GM10847 (cell line): Measurements from ENCODE around the gene FAM117A.
A peak's percentile ranks its signal among the peaks of the same experiment; 100 is the strongest.

Experiments used
- POLR2A ChIP-seq: IDR thresholded peaks from 2 replicates; pipeline ENCODE4 v1.6.1; 2011; ENCODE audit not compliant: insufficient read length; ENCODE audit errors: extremely low read depth

FAM117A gene

DNA sequence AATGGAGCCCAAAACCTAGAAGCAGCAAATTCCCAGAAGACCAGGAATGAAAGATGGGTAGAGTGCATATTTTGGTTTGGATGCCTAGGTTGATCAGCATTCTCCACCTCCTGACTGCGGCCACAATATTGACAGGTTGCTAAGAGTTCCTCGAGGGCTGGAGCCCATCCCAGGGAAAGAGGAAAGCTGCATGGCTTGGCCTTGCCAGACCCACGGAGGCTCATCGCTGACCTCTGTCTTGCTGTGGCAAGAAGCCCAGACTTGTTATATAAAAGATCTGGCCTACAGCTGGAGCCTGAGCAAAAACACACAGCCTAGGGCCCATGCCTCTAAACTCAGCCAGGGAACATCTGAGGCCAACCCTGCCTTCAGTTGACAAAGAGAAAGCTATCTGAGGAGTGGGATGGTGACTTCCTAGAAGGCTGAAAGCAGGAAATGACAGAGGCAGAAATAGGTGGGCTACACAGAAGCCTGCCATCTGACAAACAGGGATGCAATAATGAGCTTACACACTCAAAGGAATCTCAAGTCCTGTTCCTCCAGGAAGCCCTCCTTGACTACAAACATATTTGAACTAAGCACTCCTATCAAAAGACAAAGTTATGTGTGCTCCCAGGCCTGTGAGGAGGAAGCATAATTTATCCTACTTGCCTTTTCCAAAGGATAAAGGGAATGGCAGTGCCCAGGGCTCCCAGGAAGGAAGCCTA is 33.7 kb downstream of the FAM117A start:
- no peak for TF ChIP-seq POLR2A

DNA sequence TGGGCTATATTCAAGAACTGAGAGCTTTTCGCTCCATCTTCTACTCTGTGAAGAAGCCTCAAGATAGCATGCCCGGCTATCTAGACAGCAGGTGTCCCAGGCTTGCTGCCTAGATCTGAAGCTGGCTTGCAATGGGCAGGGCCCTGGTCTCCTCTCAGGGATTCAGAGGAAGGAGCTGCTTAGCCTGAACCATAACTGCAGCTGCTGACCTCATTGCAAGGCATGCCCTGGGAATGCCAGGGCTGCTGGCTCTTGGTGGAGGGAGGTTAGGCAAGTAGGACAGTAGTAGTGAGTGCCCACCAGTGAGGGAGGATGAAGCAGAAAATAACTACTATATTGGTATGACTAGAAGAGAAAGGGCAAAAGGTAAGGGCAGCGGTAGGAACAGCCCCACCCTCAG is 34.9 kb downstream of the FAM117A start:
- TF ChIP-seq POLR2A = no peak

DNA sequence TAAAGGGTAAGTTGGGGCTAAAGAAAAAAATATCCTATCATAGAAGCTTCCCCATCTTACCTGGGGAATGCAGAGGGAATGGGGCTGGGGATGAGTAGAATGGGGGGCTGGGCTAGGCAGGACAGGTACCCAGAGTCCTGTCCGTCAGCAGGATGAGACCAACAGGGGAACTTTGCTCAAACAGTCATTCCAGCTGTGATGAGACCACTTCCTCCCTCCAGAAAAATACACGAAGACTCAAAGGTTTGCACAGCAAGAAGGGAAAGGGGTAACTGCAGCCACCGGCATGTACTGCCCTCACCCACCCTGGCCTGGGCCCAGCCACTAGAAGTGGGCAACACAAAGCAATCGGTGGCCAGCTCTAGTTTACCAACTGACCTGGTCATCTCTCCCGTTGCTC is 35.5 kb downstream of the FAM117A start:
- TF ChIP-seq POLR2A = no peak

DNA sequence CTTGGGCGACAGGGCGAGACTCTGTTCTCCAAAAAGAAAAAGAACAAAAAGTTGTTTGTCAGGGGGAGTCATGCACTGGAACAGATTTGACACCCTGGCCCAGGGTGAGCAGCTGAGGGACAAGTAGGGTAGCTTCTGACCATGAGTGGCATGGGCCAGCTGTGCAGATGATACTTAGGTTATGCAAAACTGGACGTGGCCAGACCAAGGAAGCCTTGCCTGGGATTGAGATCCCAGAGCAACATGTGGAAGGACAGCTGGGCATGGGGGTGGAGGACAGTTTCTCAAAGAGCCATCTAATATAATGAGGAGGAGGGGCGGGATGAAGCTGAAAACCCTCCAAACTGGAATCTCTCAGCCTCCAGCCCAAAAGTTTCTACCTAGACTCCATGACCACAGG is 36.6 kb downstream of the FAM117A start:
- no peak for TF ChIP-seq POLR2A

DNA sequence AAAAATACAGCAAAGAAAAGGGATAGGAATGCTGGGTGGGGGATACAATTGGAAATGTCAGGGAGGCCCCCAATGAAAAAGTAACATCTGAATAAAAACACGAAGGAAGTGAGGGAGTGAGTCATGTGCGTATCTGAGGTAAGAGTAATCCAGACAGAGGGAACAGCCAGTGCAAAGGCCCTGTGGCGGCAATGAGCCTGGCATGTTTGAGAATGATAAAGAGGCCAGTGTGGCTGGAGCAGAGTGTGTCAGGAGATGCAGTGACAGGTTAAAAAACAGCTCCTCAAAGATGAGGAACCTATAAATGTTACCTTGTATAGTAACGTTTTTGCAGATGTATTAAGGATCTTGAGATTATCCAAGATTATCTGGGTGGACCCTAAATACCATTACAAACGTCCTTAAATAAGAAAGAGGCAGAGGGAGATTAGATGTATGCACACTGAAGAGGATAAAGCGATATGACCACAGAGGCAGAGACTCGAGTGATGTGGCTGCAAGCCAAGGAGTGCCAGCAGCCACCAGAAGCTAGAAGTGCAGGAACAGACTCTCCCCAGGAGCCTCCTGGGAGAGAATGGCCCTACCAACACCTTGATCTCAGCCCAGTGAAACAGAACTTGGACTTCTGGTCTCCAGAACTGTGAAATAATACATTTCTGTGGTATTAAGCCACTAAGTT is 38.3 kb downstream of the FAM117A start:
- TF ChIP-seq POLR2A = no peak

DNA sequence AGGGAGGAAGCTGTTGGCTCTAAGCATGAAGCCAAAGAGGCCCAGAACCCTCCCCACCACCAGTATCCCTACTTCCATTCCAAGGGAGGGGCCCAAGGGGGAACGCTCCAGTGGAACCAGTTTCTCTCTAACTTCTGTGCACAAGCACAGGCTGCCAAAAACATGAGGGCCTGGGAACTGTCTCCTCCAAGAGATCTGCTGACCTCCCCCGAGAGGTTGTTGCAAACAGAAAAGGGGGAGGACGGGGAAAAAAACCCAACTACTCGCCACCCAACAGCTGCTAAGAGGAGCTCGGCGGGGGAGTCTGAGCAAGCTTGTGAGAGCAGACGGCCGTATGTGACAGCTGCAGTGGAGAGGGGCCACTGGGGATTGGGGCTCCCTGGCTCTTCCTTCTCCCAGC is 40.5 kb downstream of the FAM117A start:
- no peak for TF ChIP-seq POLR2A

DNA sequence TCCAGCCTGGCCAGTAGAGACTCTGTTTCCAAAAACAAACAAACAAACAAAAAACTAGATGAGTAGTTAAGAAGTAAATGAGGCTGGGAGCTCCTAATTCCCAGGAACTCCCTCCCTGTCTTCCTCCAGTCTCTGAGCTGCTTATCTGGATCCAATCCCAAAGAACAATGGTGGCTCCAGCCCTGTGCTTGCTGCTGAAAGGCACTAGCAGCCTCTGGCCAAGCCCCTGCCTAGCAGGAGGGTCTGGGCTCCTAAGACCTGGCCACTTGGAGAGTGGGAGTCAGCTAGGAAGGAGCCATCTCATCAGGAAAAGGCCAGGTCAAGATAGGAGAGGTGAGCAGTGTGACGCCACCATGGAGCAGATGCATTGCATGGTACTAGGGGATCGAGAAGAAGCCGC is 41.9 kb downstream of the FAM117A start:
- no peak for TF ChIP-seq POLR2A

DNA sequence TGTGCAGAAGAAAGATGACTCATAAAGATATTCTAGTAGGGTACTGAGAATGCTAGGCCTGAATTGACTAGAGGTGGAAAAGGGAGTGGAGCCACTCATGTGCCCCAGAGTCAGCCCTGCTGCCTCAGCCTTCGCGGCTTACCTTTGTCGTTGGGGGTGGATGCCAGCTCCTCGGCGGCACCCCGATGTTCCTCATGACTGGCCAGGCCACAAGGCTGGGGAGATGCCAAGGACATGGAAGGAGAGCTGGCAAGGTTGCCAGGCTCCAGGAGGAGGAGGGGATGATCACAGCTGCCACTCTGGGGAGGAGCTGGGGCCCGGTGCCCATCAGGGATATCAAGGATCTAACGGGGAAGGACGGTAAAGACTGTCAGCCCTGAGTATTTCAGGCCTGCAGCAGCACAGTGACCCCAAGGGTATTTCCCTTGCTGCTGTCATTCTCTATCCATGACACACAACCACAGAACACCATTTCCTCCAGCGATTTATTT is 46.5 kb downstream of the FAM117A start:
- TF ChIP-seq POLR2A = no peak

DNA sequence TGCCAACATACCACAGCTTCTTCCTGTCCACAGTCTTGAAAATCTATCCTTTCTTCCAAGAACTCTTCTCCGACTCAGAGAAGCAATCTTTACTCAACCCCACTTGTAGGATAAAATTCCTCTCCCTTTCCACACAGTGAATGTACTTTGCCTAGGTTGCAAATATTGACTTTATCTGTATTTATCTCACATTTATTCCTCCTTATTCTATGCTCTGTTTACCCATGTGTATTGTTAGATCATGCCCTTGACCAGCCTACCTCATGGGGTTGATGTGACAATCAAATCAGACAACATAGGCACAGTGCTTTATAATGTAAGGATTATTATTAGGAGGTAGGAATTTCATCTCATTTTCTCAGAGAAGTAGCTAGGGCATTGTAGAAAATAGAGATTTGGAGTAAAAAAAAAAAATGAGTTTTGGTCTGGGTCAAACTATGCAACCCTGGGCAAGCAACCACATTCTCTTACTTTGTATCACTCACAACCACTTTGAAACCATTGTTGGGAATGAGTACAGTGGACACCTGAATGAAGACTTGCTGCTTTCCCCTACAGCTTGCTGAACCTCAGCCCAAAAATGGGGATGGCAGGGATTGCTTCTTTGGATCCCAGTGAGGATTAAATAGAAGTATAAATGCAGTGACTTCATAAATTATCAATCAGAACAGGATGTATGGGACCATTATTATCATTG is 47.1 kb downstream of the FAM117A start:
- TF ChIP-seq POLR2A = no peak

DNA sequence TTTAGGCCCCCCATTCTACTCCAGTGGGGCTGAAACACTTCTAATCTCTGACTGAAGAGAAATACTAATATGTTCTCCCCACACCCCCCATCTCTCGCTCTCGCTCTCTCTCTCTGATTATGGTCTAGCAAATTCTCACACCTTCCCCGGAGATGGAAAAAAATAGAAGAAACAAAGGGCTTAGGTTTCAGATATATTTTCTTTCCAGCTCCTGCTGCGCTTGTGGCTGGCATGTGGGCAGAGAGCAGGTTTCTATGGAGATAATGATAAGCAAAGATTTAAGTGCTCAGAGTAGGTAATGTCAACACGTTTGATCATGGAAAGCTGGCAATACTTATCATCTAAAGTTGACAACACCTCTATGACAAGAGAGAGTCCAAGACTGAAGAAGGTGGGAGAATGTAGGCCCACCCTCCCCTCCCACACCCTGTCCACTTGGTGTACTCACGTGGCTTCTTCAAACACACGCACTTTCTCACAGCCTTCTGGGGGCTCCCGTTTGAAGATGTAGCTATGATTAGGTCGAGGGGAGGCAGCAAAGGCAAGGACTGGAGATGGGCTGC is 48.1 kb downstream of the FAM117A start:
- TF ChIP-seq POLR2A = no peak

DNA sequence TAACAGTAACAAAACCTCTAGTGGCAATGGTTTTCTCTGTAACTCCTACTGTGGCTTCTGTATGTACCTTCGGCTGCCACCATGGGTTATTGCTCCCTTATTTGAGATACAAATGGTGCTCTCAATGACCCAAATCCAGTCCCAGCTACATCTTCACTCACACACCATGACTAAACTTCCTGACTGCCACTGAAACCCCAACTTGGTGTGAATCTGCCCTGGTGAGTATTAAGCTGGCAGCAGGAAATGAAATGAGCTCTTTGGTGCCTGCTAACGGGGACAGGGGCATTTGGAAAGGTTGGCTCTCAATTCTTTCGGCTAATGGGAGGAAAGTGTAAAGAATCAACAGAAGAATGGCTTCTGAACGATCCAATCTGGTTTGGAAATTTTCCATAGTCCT is 48.7 kb downstream of the FAM117A start:
- TF ChIP-seq POLR2A = no peak

DNA sequence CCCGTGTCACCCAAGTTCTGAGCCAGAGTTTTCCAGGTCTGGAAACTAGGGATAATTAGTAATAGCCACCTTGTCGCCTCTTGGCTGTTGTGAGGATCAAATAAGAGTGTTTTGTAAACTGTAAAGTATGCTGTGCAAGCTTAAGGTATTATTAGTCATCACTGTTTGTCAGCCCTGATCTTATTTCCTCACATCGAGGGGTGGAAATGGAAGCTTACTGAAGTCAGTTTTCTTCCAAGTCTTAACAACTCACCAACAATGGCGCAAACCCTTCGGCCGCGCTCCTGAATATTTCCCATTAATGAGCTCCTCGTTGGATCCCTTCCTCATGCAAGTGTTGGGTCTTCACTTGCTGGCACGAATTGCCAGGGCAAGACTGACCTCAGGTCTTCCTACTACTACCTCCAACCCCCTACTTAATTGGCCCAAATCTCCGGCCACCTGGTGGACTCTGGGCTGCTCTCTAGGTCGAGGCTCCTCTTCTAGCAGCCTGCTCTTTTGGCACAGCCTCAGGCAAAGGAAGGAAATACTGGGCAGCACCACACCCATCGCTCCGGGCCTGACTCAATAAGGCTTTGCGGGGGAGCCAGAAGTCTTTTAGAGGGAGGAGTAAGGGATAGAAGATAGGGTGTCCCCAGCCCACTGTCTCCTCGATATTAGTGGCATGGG is 55.3 kb downstream of the FAM117A start:
- no peak for TF ChIP-seq POLR2A

DNA sequence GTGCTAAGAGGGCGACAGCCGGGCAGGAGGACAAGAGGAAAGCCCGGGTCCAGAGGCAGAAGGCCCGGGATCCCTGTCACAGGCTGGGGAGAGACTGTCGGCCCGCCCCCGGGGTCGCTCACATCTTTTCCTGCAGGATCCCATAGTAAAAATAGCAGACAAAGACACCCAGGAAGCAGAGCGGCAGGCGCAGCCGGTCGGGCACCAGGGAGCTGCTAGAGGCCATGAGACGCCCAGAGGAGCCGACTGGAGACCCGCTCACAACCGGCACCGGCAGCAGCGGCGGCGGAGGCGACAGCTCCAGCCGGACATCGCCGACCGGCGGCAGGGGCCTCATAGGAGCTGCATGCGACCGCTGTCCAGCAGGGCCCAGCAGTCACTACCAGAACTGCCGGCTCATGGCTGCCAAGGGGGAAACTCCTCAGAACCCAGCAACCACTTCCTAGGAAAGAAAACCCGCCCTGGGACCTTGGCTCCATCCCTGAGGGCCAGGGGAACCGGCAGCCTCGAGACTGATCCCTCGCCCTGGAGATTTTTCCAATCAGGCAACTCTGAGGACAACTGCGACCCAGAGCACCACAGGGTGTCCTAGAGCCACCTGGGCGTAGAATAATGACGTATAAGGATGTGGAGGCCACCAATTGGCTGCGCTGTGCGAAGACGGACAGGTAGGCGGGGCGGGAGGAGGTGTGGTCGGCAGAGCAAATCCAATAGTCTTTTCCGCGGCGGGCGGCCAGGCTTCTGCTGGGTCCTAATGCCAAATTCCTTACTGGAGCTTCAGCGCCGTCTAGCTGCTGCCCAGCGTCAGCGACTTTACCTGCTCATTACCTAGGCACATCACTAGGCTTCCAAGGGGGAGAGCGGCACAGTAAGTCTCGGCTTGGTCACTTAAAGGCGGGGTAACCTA is 56.1 kb downstream of the FAM117A start, which contains the start of gene SLC35B1:
TSS of gene SLC35B1 (minus strand) at position 357 of the 907 bp plus-strand sequence. CDS start at position 226, 131 bp downstream.
- peak; percentile 69 for TF ChIP-seq POLR2A

DNA sequence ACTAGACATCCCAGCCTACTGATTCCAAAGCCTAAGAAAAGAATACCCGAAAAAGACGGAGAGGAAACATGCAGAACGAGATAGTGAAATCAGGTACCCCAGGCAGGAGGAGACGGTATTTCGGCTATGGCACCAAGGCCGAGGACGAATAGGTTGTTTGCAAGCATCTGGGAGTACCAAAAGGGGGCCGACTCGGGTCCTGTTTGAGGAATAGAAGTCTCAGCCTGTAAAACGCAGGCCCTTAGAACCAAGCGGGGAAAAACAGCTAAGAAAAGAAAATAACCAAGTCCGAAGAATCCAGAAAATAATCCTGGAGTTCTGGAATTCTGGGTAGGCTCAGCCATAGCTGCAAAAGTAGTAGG is 56.7 kb downstream of the FAM117A start:
- no peak for TF ChIP-seq POLR2A
